Measurements from ENCODE around the gene WDR3.

DNA sequence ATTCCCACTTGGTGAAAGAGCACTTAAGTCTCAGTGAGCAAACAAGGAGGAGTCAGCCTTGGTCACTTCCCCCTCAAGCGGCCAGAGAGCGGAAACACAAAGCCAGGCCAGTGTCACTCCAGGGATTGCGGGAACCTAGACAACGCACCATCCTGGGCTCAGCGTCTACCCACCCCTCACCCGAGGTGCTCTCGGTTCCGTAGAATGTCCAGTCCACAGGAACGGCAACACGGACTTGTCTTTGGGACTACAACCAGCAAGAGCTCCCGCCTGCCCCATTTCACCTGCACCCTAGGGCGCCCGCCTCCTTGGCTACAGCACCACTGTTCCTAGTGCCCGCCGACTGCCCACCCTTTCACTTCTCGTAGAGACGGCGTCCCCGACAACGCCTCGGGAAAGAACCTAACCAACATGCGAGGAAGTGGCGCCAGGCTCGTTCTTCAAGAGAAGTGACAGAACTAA, 627 bp upstream of the WDR3 start:
- TF ChIP-seq, protein P1, sequence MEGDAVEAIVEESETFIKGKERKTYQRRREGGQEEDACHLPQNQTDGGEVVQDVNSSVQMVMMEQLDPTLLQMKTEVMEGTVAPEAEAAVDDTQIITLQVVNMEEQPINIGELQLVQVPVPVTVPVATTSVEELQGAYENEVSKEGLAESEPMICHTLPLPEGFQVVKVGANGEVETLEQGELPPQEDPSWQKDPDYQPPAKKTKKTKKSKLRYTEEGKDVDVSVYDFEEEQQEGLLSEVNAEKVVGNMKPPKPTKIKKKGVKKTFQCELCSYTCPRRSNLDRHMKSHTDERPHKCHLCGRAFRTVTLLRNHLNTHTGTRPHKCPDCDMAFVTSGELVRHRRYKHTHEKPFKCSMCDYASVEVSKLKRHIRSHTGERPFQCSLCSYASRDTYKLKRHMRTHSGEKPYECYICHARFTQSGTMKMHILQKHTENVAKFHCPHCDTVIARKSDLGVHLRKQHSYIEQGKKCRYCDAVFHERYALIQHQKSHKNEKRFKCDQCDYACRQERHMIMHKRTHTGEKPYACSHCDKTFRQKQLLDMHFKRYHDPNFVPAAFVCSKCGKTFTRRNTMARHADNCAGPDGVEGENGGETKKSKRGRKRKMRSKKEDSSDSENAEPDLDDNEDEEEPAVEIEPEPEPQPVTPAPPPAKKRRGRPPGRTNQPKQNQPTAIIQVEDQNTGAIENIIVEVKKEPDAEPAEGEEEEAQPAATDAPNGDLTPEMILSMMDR (IDR thresholded peaks at IDR 0.05; ENCODE audit: low read depth, low read length, poor library complexity, severe bottlenecking): no peak
- no peak for TF ChIP-seq EZH2phosphoT487 (IDR thresholded peaks at IDR 0.05; ENCODE audit: borderline replicate concordance, low read length)

All from DOHH2 (cell line).